GDM1 (cell line): ENCODE measurements around the gene MCC.

Experiments used
- DNase-seq: peaks from one replicate; lab custom pipeline; 2025; lab: John Stamatoyannopoulos, UW

Gene MCC

GRCh38 chr5:113245427-113246225 is 242.6 kb downstream of the MCC start:
- DNase-seq, result no peak

GRCh38 chr5:113244966-113245365 is 243.3 kb downstream of the MCC start:
- no peak for DNase-seq

DNA sequence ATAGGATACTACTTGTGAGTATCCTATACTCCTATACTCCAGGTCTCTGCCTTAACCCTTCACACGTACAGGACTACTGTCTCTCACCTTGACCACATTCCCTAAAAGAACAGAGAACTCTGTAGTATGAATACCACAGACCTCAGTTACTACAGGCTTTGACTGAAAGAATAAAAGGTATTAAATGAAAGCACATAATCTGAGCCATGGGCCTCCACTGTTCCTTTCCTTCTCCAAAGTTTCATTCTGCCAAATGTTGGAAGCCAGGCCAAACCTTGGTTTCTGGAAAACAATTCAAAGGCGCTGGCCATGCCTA is 244.9 kb downstream of the MCC start:
- DNase-seq, result no peak

- no peak for DNase-seq
Measured at GRCh38 chr5:113242481-113243348, 245.5 kb downstream of the MCC start.

DNA sequence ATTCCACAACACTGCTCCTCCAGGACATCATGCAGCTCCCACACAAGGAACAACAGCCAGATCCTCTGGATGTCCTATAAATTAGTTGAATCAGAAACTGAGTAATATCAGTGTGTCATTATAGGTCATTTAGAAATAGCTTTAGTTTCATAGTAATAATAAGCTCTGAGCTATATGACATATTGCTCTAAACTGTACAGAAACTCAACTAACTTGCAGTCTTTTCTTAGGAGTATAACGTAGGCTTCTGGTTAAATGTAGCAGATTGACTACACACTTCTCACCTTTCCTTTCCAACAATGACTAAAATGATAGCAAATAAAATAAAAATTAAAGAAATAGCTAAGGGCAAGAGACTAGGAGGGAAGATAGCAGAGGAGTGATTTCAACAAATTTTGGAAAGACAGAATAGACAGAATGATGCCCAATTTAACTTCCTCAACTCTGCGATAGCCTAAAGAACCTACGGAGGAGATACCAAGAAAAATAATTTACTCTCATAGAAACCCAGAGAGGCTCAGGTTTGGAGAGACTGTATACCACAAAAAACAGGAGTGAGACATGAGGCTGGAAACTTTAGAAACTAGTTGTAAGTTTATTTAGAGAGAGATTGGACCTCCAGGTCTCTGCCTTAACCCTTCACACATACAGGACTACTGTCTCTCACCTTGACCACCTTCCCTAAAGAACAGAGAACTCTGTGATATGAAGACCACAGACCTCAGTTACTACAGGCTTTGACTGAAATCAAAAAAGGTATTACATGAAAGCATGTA is 247.1 kb downstream of the MCC start:
- no peak for DNase-seq

- DNase-seq, result no peak
Measured at GRCh38 chr5:113240032-113240431, 248.2 kb downstream of the MCC start.

- DNase-seq, result no peak
Measured at GRCh38 chr5:113237893-113238292, 250.4 kb downstream of the MCC start.

DNA sequence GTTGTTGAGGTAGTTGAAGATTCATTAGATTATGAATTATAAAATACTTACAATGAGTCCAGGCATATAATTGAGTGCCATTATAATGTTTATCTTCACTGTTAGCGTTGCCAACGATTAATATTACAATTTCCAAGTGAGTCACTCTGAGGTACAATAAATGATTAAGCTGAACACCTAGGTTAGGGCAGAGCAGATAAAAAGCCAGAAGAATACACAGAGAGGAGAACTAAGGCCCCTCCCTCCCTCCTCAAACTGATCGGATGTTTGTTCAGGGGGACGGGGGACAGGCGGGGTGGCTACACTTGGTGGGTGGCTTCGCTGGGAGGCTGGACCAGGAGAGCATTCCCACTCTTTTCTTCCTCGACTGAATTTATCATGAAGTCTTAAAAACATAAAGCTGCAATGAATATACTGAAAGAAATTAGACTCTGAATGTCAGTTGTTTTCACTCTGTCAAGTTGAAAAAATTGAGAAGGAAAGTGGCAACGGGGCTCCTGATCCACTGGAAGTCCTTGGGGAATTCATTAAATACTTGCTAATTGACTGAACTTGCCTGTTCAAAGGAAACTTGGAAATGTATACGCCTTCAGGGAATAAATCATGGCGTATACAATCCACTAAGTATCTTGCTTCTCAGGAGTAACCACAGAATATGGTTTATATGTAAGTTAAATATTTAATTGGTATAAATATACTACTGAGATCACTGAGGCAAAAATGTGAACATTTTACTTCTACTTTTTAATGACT is 251.5 kb downstream of the MCC start:
- DNase-seq, result no peak

DNA sequence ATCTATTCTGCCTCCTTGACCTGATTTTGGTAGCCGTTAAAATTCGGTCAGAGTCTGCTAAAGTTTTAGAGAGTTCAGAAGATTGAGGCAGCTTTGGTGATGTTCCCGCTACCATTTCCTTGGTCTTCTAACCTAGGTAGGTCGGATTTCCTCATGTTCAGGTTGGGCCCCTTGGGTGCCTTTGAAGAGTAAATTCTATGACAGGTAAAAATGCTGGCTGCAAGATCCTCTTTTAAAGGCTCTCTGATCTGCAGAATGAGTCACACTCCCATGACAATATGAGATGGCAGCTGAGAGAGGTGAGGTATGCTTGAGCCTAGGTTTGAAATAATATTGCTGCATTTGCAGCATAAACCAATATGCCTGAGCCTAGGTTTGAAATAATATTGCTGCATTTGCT is 252.4 kb downstream of the MCC start:
- DNase-seq, result no peak

DNA sequence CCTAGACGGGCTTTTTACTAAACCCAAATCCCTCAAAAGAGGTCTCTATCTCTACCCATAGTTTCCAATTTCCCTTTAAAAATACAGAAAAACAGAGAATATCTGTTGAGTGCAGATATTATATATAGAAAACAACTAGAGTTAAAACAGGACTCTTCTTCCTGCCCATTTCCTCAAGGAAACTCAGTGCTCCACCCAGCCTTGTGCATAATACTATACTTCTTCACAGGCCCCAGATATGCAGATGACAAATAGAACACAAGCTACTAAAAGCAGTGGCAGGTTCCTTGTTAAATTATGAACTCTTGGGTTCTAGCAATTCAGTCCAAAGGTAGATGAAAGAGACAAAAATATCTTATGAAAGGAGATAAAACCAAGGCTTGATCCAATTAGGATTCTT is 253.7 kb downstream of the MCC start:
- DNase-seq, result no peak

- DNase-seq, result no peak
Measured at GRCh38 chr5:113233606-113234005, 254.6 kb downstream of the MCC start.

GRCh38 chr5:113232667-113233066 is 255.6 kb downstream of the MCC start:
- no peak for DNase-seq

DNA sequence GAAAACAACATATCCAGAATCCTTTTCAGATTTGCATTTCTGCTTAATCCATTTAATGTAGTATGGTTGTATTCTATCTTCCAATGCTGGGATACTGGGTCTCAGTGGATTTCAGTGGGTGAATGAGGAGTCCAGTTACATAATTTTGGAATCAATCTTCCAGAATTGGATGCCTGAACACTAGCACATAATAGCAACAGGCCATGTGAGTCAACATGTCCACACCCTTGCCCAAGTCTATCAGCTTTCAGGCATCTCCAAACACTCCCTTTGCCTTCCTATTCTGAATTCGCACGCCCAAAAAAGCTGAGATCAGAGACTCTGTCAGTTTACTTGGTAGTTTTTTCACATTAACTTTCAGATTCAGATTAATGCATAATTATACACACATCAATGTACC is 256.0 kb downstream of the MCC start:
- no peak for DNase-seq

- DNase-seq, result no peak
Measured at GRCh38 chr5:113231653-113232000, 256.6 kb downstream of the MCC start.

DNA sequence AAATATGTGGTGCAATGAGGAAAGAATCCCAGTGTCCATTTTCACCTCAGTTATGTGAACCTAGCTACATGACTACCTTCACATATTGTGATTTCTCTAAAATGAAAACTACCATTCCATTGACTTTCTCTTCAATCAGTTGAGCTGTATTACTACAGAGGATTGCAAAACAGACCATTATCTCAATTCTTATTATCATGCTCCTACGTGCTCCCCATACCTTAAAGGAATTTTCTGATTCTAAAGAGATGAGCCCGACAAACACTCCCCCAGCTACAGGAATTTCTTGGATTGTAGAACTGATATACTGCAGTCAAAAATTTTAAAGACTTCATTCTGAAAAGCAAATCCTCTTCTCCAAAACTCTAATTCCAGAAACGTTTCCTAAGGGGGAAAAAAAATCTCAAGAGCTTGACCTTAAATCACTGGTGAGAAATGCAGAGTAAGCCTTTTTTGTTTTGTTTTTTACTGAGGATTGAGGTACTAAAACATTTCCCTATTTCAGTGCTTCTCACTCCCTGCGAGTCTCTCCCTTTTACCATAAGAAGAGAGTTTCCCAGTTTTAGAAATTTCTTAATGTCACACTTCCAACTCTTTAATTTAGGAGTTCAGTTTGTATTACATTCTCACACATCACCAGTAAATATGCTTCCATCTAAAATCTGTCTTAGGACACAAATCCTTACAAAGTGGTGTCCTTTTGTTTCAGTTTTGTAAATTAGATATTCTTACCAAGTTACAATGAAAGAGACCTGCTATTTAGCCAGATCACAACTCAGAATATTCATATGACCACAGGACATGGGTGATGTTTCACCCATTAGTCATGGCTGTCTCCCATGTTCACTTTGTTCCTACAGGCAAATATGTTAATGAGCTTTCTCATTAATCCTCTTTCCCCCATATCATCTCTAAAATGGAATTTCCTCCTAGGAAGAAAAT is 257.3 kb downstream of the MCC start:
- DNase-seq, result no peak

DNA sequence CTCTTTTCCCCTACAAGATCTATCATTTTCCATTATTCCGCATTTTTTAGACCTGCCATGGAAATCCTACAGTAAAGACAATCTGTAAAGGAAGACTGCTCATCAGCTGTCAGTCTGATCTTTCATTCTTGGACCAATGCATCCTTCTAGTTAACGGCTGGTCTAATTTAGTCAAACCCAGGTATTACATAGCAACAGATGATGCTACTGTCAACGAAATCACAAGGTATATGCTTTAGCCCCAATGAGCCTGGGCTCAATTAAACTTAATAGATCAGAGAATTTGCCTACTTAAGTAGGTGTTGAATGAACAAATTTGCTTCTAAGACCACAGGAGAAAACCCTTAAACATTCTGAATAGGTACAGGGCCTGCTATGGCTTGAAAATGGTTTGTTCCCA is 260.5 kb downstream of the MCC start:
- DNase-seq, result no peak

- DNase-seq, result no peak
Measured at GRCh38 chr5:113226116-113226736, 262.0 kb downstream of the MCC start.

GRCh38 chr5:113225259-113225658 is 263.0 kb downstream of the MCC start:
- no peak for DNase-seq

DNA sequence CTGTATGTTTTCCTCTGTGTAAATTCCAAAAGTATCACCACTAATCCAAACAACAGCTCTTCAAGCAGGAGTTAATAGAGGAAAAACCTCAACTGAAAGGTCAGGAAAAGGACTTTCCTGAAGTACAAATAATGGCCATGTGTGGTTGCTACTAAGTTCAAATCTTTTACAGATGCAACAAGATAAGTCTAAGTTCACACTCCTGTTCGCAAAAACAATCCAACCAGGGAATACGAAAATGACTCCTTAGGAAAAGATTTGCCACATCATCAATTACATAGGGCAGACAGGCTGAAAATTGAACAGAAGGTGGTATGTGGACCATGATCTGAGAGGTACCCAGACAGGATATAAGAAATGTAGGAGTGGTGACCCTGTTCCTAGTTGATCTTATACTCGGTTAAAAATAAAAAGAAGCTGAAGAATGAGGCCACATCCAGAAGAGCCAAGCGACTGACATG is 263.6 kb downstream of the MCC start:
- DNase-seq, result no peak

DNA sequence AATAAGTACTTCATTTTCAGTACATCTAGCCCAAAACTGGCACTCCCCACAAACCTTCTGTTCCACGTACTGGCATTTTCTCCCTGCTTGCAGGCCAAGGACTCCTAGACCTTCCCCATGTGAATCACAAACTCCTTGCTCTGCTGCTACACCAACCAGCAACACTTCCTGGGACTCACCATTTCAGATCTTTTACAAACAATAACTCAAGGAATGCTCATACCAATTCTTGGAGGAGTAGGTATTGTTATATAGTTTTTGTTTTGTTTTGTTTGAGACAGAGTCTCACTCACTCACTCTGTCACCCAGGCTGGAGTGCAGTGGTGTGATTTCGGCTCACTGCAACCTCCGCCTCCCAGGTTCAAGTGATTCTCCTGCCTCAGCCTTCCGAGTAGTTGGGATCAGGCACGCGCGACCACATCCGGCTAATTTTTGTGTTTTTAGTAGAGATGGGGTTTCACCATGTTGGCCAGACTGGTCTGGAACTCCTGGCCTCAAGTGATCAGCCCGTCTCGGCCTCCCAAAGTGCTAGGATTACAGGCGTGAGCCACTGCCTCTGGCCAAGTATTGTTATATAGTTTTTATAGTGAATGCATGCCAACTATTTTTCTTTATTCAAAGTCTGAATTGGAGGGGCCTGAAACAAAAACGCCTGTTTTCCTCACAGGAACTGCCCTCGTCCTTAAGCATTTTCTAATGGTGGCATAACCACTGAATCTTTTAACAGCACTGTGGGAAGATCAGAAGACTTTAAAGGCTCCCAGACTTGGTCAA is 264.2 kb downstream of the MCC start:
- no peak for DNase-seq
